GM19239 (cell line): ENCODE data around the gene OCSTAMP.

ENCODE experiments used
- DNase-seq: peaks from one replicate; pipeline ENCODE4 v3.0.0; 2011; ENCODE audit warnings: low spot score; ENCODE audit not compliant: insufficient read length
- FAIRE-seq: peaks from 2 replicates; lab custom pipeline; 2011; peaks lifted over from hg19 to GRCh38; lab: Jason Lieb, UNC

Gene OCSTAMP

GRCh38 chr20:46573788-46574584, 23.5 kb upstream of the OCSTAMP start:
- no peak for DNase-seq
- no peak for FAIRE-seq

- no peak for FAIRE-seq
Measured at GRCh38 chr20:46573234-46573633, 22.8 kb upstream of the OCSTAMP start.

GRCh38 chr20:46572790-46573189, 22.3 kb upstream of the OCSTAMP start:
- FAIRE-seq (no peak), DNase-seq (no peak)

More at GRCh38 chr20:46573234-46573633, 22.8 kb upstream of the OCSTAMP start:
- no peak for DNase-seq

- FAIRE-seq (no peak), DNase-seq (no peak)
Measured at GRCh38 chr20:46572153-46572552, 21.7 kb upstream of the OCSTAMP start.

GRCh38 chr20:46571418-46571817, 21.0 kb upstream of the OCSTAMP start:
- DNase-seq (no peak), FAIRE-seq (no peak)

- FAIRE-seq = no peak
- no peak for DNase-seq
Measured at GRCh38 chr20:46570956-46571355, 20.5 kb upstream of the OCSTAMP start.

GRCh38 chr20:46569961-46570360, 19.5 kb upstream of the OCSTAMP start:
- no peak for DNase-seq
- FAIRE-seq = no peak

- no peak for FAIRE-seq
Measured at GRCh38 chr20:46568570-46569129, 18.2 kb upstream of the OCSTAMP start.

GRCh38 chr20:46566125-46566524, 15.7 kb upstream of the OCSTAMP start:
- no peak for FAIRE-seq

More at GRCh38 chr20:46568570-46569129, 18.2 kb upstream of the OCSTAMP start:
- no peak for DNase-seq

GRCh38 chr20:46564241-46564957, 13.9 kb upstream of the OCSTAMP start:
- no peak for FAIRE-seq
- DNase-seq = no peak

More at GRCh38 chr20:46566125-46566524, 15.7 kb upstream of the OCSTAMP start:
- no peak for DNase-seq

GRCh38 chr20:46563860-46564221, 13.4 kb upstream of the OCSTAMP start:
- FAIRE-seq (no peak), DNase-seq (no peak)

GRCh38 chr20:46563170-46563859, 12.9 kb upstream of the OCSTAMP start:
- FAIRE-seq = no peak
- no peak for DNase-seq

- peak; percentile 69 for FAIRE-seq
- DNase-seq = peak; percentile 53
Measured at GRCh38 chr20:46562373-46563169, 12.1 kb upstream of the OCSTAMP start.

- FAIRE-seq = no peak
- DNase-seq = no peak
Measured at GRCh38 chr20:46562009-46562372, 11.5 kb upstream of the OCSTAMP start.

GRCh38 chr20:46559685-46560440, 9.4 kb upstream of the OCSTAMP start:
- no peak for DNase-seq
- FAIRE-seq = no peak

- FAIRE-seq (no peak), DNase-seq (no peak)
Measured at GRCh38 chr20:46559001-46559400, 8.5 kb upstream of the OCSTAMP start.

- no peak for FAIRE-seq
- DNase-seq = no peak
Measured at GRCh38 chr20:46558511-46558959, 8.1 kb upstream of the OCSTAMP start.

- no peak for FAIRE-seq
- DNase-seq = no peak
Measured at GRCh38 chr20:46557231-46557956, 6.9 kb upstream of the OCSTAMP start.
